HCT116 (cell line): Measurements from ENCODE around the gene EIF4E2. TPM values are rescaled to one million over a fixed set of nuclear protein-coding genes. Genes with fewer than 3 reads are reported as not detected.

ENCODE experiments used
- ATAC-seq: fragments of 200-7000 bp; cut with Tn5 transposase; 2 replicates; pipeline ENCODE4 v1.9.1; 2020; ENCODE audit warnings: mild to moderate bottlenecking, moderate library complexity
- BruUV-seq: library from RNA; stranded (reverse); fragments of 400-500 nt; replicated peaks from 2 replicates; lab custom pipeline; 2021; lab: Mats Ljungman, UMichigan
- CTCF ChIA-PET: fragments of 300-600 bp; sonication (Branson Sonifier 250); formaldehyde crosslinking; loops from one replicate; lab custom pipeline; 2021; ENCODE audit warnings: antibody characterized with exemption; lab: Charles Lee
- POLR2A ChIA-PET: fragments of 300-600, 350-600 bp; sonication (Branson Sonifier 250); formaldehyde crosslinking; loops from one replicate; lab custom pipeline; 2021; ENCODE audit warnings: antibody characterized with exemption; lab: Charles Lee
- RAD21 ChIA-PET, 2 experiments: fragments of 300-600 bp; sonication (Branson Sonifier 250); formaldehyde crosslinking; loops; one replicate each; lab custom pipeline; 2023; ENCODE audit warnings: low total read pairs in 2 of 2; ENCODE audit not compliant: uncharacterized antibody in 2 of 2, unreplicated experiment in 2 of 2, low non-redundant PET in 1 of 2; lab: Charles Lee
- DNase-seq: peaks from one replicate; pipeline ENCODE4 v3.0.0-alpha.2; 2010; ENCODE audit warnings: low read depth, low spot score
- H2AFZ ChIP-seq: fragments of 200-600 bp; shearing (Covaris generic), sonication (generic); 2 replicates; pipeline ENCODE4 v1.6.1; 2017; ENCODE audit warnings: low read depth, mixed run types, mixed read lengths, antibody characterized with exemption, low read length; ENCODE audit not compliant: poor library complexity, severe bottlenecking
- H3K27ac ChIP-seq: 2 replicates; pipeline ENCODE4 v1.5.1; 2012; ENCODE audit warnings: low read depth, low read length
- H3K27me3 ChIP-seq: fragments of 200-600 bp; sonication (generic); 2 replicates; pipeline ENCODE4 v1.6.1; 2016; ENCODE audit warnings: mixed run types, low read length, mixed read lengths; ENCODE audit not compliant: insufficient read depth
- H3K36me3 ChIP-seq, 2 experiments: fragments of 200-500 bp in 1 of 2; fragments of 200-600 bp in 1 of 2; sonication (Bioruptor generic) in 1 of 2; sonication (generic) in 1 of 2; 2 replicates each; pipeline versions ENCODE4 v1.5.1 to v1.6.1; 2014 to 2016; ENCODE audit warnings: low read length in 2 of 2, inconsistent platforms in 1 of 2, mixed read lengths in 1 of 2, mixed run types in 1 of 2; ENCODE audit not compliant: insufficient read depth in 2 of 2, control insufficient read depth in 1 of 2
- H3K4me1 ChIP-seq, 2 experiments: fragments of 200-600 bp in 1 of 2; sonication (generic) in 1 of 2; 2 replicates each; pipeline versions ENCODE4 v1.5.1 to v1.6.1; 2012 to 2017; ENCODE audit warnings: low read length in 2 of 2, inconsistent platforms in 1 of 2, mild to moderate bottlenecking in 1 of 2, mixed read lengths in 1 of 2, mixed run types in 1 of 2, moderate library complexity in 1 of 2; ENCODE audit not compliant: insufficient read depth in 2 of 2, control insufficient read depth in 1 of 2
- H3K4me2 ChIP-seq: fragments of 200-600 bp; sonication (generic); 2 replicates; pipeline ENCODE4 v1.6.1; 2017; ENCODE audit warnings: mixed run types, low read length, mixed read lengths
- H3K4me3 ChIP-seq, 2 experiments: fragments of 200-600 bp in 1 of 2; sonication (generic) in 1 of 2; replicated peaks in 1 of 2; 2 replicates each; pipeline ENCODE4 v1.5.1; 2011 to 2016; ENCODE audit warnings: low read length in 2 of 2, control low read depth in 1 of 2, low read depth in 1 of 2, mild to moderate bottlenecking in 1 of 2, mixed read lengths in 1 of 2, mixed run types in 1 of 2
- H3K79me2 ChIP-seq: fragments of 200-600 bp; sonication (generic); 2 replicates; pipeline ENCODE4 v1.6.1; 2017; ENCODE audit warnings: mild to moderate bottlenecking, mixed run types, low read length, moderate library complexity, mixed read lengths; ENCODE audit not compliant: insufficient read depth
- H3K9ac ChIP-seq: fragments of 200-600 bp; sonication (generic); 2 replicates; pipeline ENCODE4 v1.6.1; 2016; ENCODE audit warnings: low read length, mixed read lengths
- H3K9me2 ChIP-seq: fragments of 200-600 bp; sonication (generic), shearing (Covaris generic); 2 replicates; pipeline ENCODE4 v1.6.1; 2017; ENCODE audit warnings: mixed run types, mild to moderate bottlenecking, moderate library complexity; ENCODE audit not compliant: insufficient read depth
- H3K9me3 ChIP-seq, 2 experiments: fragments of 200-500 bp in 1 of 2; fragments of 200-600 bp in 1 of 2; sonication (Bioruptor generic) in 1 of 2; sonication (generic) in 1 of 2; 2 replicates each; pipeline ENCODE4 v1.6.1; 2014 to 2017; ENCODE audit warnings: low read length in 2 of 2, mixed read lengths in 2 of 2, inconsistent platforms in 1 of 2, low read depth in 1 of 2, mild to moderate bottlenecking in 1 of 2, mixed run types in 1 of 2, moderate library complexity in 1 of 2; ENCODE audit not compliant: control insufficient read depth in 1 of 2, insufficient read depth in 1 of 2
- H4K20me1 ChIP-seq: fragments of 200-600 bp; sonication (generic), shearing (Covaris generic); 2 replicates; pipeline ENCODE4 v1.6.1; 2017; ENCODE audit warnings: mixed run types, mild to moderate bottlenecking, moderate library complexity; ENCODE audit not compliant: insufficient read depth
- CEBPB ChIP-seq: IDR thresholded peaks from 2 replicates; pipeline ENCODE4 v1.6.1; 2012; ENCODE audit warnings: low read depth
- EGR1 ChIP-seq: IDR thresholded peaks from 2 replicates; pipeline ENCODE4 v1.6.1; 2012; ENCODE audit warnings: low read depth
- EZH2 ChIP-seq: fragments of 200-600 bp; sonication (generic); IDR thresholded peaks from 2 replicates; pipeline ENCODE4 v1.6.1; 2017; ENCODE audit warnings: antibody characterized with exemption, mixed run types
- EZH2phosphoT487 ChIP-seq: fragments of 200-600 bp; IDR thresholded peaks from 2 replicates; pipeline ENCODE4 v1.6.1; 2018; ENCODE audit warnings: antibody characterized with exemption, borderline replicate concordance
- SIN3A ChIP-seq: IDR thresholded peaks from 2 replicates; pipeline ENCODE4 v1.6.1; 2012; ENCODE audit warnings: low read depth
- SP1 ChIP-seq: IDR thresholded peaks from 2 replicates; pipeline ENCODE4 v1.6.1; 2012; ENCODE audit warnings: low read depth
- ZBTB33 ChIP-seq: IDR thresholded peaks from 2 replicates; pipeline ENCODE4 v1.6.1; 2011; ENCODE audit warnings: mild to moderate bottlenecking, low read length, moderate library complexity; ENCODE audit not compliant: insufficient replicate concordance; ENCODE audit errors: extremely low read depth
- intact Hi-C: fragments of 100-400 bp; cut with micrococcal nuclease; formaldehyde crosslinking; loops from 2 replicates; pipeline ENCODE4 v1.10.0; 2022
- total RNA-seq: library from RNA; stranded (reverse); gene quantifications from one replicate; pipeline ENCODE4 v1.2.1, GENCODE V29; 2021; ENCODE audit not compliant: unreplicated experiment

The EIF4E2 gene
- total RNA-seq, 1 experiment from 2014 or later: 58.6 TPM

GRCh38 chr2:232547991-232548390 is 2.5 kb upstream of the EIF4E2 start:
- intact Hi-C loops: no loop called here
- no peaks in the 10 kb centered on the region for H3K9me2 ChIP-seq
- RAD21 ChIA-PET: no interaction called here

More at GRCh38 chr2:232547991-232548390, 2.5 kb upstream of the EIF4E2 start:
- peaks cover 2 to 20% of the 10 kb centered on the region in 2 experiments; a peak in 2 of 4 replicates for H3K36me3 ChIP-seq
- no peak for TF ChIP-seq SP1
- no peak for TF ChIP-seq ZBTB33
- no peak for TF ChIP-seq SIN3A
- no peak for TF ChIP-seq EZH2
- no peak for TF ChIP-seq EZH2phosphoT487
- TF ChIP-seq CEBPB: no peak
- TF ChIP-seq EGR1: no peak
- DNase-seq (no peak), ATAC-seq (no peak)
- CTCF ChIA-PET: no interaction called here
- POLR2A ChIA-PET: no interaction called here
- H4K20me1 ChIP-seq: no peaks in the 10 kb centered on the region
- H3K9me3 ChIP-seq: no peaks in the 10 kb centered on the region; a peak in 1 of 4 replicates
- H3K79me2 ChIP-seq: peaks cover 54% of the 10 kb centered on the region
- BruUV-seq: no TSS peak
- H3K4me1 ChIP-seq: peaks cover 5 to 15% of the 10 kb centered on the region in 2 experiments; a peak in 3 of 4 replicates
- no peak overlapping the region for H3K27ac ChIP-seq
- no peaks in the 10 kb centered on the region for H3K27me3 ChIP-seq
- no peak overlapping the region for H3K4me3 ChIP-seq
- H3K9ac ChIP-seq: no peak overlapping the region
- H3K4me2 ChIP-seq: no peak overlapping the region
- no peak overlapping the region for H2AFZ ChIP-seq
